ENCODE measurements around the gene CELA3B.
A peak's percentile ranks its signal among the peaks of the same experiment; 100 is the strongest.

The CELA3B gene

GRCh38 chr1:21944733-21945073 is 32.1 kb upstream of the CELA3B start:
- TF ChIP-seq CTCF (conservative IDR thresholded peaks at IDR 0.05; ENCODE audit: low read depth), result no peak
- ChIA-PET CTCF (no interaction called here), POLR2A (ENCODE audit: low non-redundant PET) (interaction anchor here (0.7 kb wide), 1 partner anchor 72 kb away, joined by 3 read pairs; no protein-coding TSS in a partner anchor)
- peak overlapping the region; percentile 71 for H3K27ac ChIP-seq
- no peak for DNase-seq (ENCODE audit: low spot score)

DNA sequence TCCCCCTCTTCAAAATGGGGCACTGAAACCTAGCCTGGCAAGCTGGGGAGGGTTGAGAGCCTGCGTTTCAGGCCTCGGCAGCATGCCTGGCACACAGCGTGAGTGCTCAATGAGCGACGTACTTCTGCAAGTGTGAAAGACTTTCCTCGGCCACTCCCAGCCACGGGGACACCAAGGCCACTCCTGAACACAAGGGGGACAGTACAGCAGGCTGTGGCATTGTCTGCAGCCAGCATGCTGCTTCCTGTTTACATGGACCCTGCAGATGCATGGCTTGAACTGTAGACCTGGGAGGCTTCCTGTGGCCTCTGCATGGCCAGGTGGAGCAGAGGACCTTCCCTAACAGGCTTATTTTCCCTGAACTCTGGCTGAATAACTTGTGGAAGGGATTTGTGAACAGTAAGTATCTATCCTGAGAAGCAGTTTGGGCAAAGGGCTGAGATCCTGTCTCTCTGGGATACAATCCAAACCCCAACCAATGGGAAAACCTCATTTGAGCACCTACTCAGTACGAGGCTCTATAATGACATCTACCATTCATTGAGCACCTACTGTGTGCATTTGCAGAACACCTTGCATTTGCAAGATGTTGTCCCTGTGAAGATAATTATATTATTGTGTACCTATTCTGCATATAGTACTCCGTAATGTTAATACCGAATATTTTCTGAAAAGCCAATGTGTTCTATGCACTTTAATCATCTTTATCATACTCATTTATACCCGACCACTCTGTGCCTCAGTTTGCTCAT is 29.8 kb upstream of the CELA3B start:
- POLR2A ChIA-PET (ENCODE audit: low non-redundant PET), result interaction anchor here (0.7 kb wide), 1 partner anchor 233 kb away, joined by 3 read pairs; no protein-coding TSS in a partner anchor
- TF ChIP-seq CTCF (conservative IDR thresholded peaks at IDR 0.05; ENCODE audit: low read depth), result no peak
- no peak overlapping the region; the same call in 1 of the 2 replicates for H3K27ac ChIP-seq
- no peak for DNase-seq (ENCODE audit: low spot score)
- CTCF ChIA-PET, result interaction anchor here (0.6 kb wide), 1 partner anchor 24 kb away, joined by 3 read pairs; no protein-coding TSS in a partner anchor

- no peak overlapping the region for H3K27ac ChIP-seq
- ChIA-PET CTCF (interaction anchor here (0.7 to 0.9 kb wide), 2 partner anchors 11 to 22 kb away, joined by 3 read pairs; no protein-coding TSS in a partner anchor), POLR2A (ENCODE audit: low non-redundant PET) (no interaction called here)
- no peak for DNase-seq (ENCODE audit: low spot score)
- no peak for TF ChIP-seq CTCF (conservative IDR thresholded peaks at IDR 0.05; ENCODE audit: low read depth)
These were observed 26.1 kb upstream of the CELA3B start for GRCh38 chr1:21950734-21951133.

- CTCF ChIA-PET, result interaction anchor here (0.7 to 0.9 kb wide), 2 partner anchors 12 to 23 kb away, joined by 3 read pairs; no protein-coding TSS in a partner anchor
- no peak overlapping the region for H3K27ac ChIP-seq
- no peak for DNase-seq (ENCODE audit: low spot score)
- POLR2A ChIA-PET (ENCODE audit: low non-redundant PET), result interaction anchor here (0.9 kb wide), 1 partner anchor 15 kb away, joined by 3 read pairs; no protein-coding TSS in a partner anchor
- no peak for TF ChIP-seq CTCF (conservative IDR thresholded peaks at IDR 0.05; ENCODE audit: low read depth)
These were observed 25.5 kb upstream of the CELA3B start for GRCh38 chr1:21951226-21951870.

GRCh38 chr1:21952786-21953520 is 23.9 kb upstream of the CELA3B start:
- peak overlapping the region; percentile 11; the same call in 1 of the 2 replicates for H3K27ac ChIP-seq
- POLR2A ChIA-PET (ENCODE audit: low non-redundant PET), result no interaction called here
- TF ChIP-seq CTCF (conservative IDR thresholded peaks at IDR 0.05; ENCODE audit: low read depth), result no peak
- no peak for DNase-seq (ENCODE audit: low spot score)
- CTCF ChIA-PET, result interaction anchor here (0.5 to 0.6 kb wide), 2 partner anchors 33 to 679 kb away, joined by 3 to 5 read pairs; no protein-coding TSS in a partner anchor

DNA sequence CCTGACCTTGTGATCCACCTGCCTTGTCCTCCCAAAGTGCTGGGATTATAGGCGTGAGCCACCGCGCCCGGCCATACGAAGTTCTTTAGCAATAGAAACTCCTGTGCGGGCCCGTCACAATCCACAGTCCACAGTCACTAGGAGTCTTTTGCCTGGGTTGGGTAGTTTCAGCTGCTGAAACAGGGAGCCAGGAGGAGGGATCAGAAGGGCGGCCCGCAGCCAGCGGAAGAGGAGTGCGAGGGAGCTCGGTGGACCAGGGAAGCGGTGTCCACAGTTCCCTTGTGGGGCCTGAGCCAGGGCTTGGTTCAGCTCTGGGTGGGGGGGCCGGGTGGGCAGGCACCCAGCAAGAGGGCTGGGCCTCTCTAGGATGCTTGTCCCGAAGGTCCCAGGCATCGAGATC is 21.8 kb upstream of the CELA3B start:
- POLR2A ChIA-PET (ENCODE audit: low non-redundant PET), result no interaction called here
- CTCF ChIA-PET, result no interaction called here
- TF ChIP-seq CTCF (conservative IDR thresholded peaks at IDR 0.05; ENCODE audit: low read depth), result no peak
- peak overlapping the region; percentile 87 for H3K27ac ChIP-seq
- DNase-seq (ENCODE audit: low spot score), result no peak

Data from RWPE1 (cell line).